Parathyroid adenoma (tissue), 2 donors: ENCODE measurements around the gene RCL1.
A peak's percentile ranks its signal among the peaks of the same experiment; 100 is the strongest.

Experiments used
- H2AFZ ChIP-seq: fragments of 300-600 bp; sonication (generic); one replicate; pipeline ENCODE4 v1.7.0; 2017; ENCODE audit warnings: antibody characterized with exemption, mild to moderate bottlenecking
- H3K27ac ChIP-seq: fragments of 300-600 bp; sonication (generic); one replicate; pipeline ENCODE4 v1.7.0; 2017
- H3K27me3 ChIP-seq: fragments of 300-600 bp; sonication (generic); one replicate; pipeline ENCODE4 v1.7.0; 2017; ENCODE audit warnings: low read length; ENCODE audit not compliant: control insufficient read depth, insufficient read depth
- H3K36me3 ChIP-seq: fragments of 300-600 bp; sonication (generic); one replicate; pipeline ENCODE4 v1.7.0; 2017; ENCODE audit warnings: low read length; ENCODE audit not compliant: control insufficient read depth, insufficient read depth
- H3K4me1 ChIP-seq: fragments of 300-600 bp; sonication (generic); one replicate; pipeline ENCODE4 v1.7.0; 2017; ENCODE audit warnings: control low read depth
- H3K4me2 ChIP-seq: fragments of 300-600 bp; sonication (generic); one replicate; pipeline ENCODE4 v1.7.0; 2017; ENCODE audit warnings: low read length
- H3K4me3 ChIP-seq: fragments of 300-600 bp; sonication (generic); one replicate; pipeline ENCODE4 v1.7.0; 2017; ENCODE audit warnings: low read depth, low read length
- H3K79me2 ChIP-seq: fragments of 300-600 bp; sonication (generic); one replicate; pipeline ENCODE4 v1.7.0; 2017; ENCODE audit warnings: control low read depth
- H3K9ac ChIP-seq: fragments of 300-600 bp; sonication (generic); one replicate; pipeline ENCODE4 v1.7.0; 2017; ENCODE audit warnings: mild to moderate bottlenecking
- H3K9me3 ChIP-seq: fragments of 300-600 bp; sonication (generic); one replicate; pipeline ENCODE4 v1.7.0; 2017; ENCODE audit warnings: low read length; ENCODE audit not compliant: control insufficient read depth
- CTCF ChIP-seq: fragments of 300-600 bp; sonication (generic); IDR thresholded peaks from one replicate; pipeline ENCODE4 v1.7.0; 2017; ENCODE audit warnings: antibody characterized with exemption, mild to moderate bottlenecking
- donor health status: primary hyperparathyroidism.

Gene RCL1

GRCh38 chr9:4799033-4799430 is 6.3 kb downstream of the RCL1 start:
- no peaks in the 10 kb centered on the region for H3K36me3 ChIP-seq
- H3K4me2 ChIP-seq: peak overlapping the region; percentile 6
- no peak overlapping the region for H3K27ac ChIP-seq
- peaks cover 6% of the 10 kb centered on the region for H3K4me1 ChIP-seq
- H3K9me3 ChIP-seq: no peaks in the 10 kb centered on the region
- no peak overlapping the region for H3K9ac ChIP-seq
- H3K4me3 ChIP-seq: no peak overlapping the region
- no peak for TF ChIP-seq CTCF
- peaks cover 7% of the 10 kb centered on the region for H3K79me2 ChIP-seq
- no peaks in the 10 kb centered on the region for H3K27me3 ChIP-seq
- H2AFZ ChIP-seq: no peak overlapping the region

GRCh38 chr9:4799775-4800174 is 7.0 kb downstream of the RCL1 start:
- TF ChIP-seq CTCF: no peak
- no peaks in the 10 kb centered on the region for H3K36me3 ChIP-seq
- H3K9ac ChIP-seq: no peak overlapping the region
- H3K9me3 ChIP-seq: no peaks in the 10 kb centered on the region
- H3K27me3 ChIP-seq: no peaks in the 10 kb centered on the region
- H3K4me2 ChIP-seq: no peak overlapping the region
- H3K27ac ChIP-seq: no peak overlapping the region
- no peak overlapping the region for H3K4me3 ChIP-seq
- no peak overlapping the region for H2AFZ ChIP-seq
- peaks cover 6% of the 10 kb centered on the region for H3K4me1 ChIP-seq
- peaks cover 10% of the 10 kb centered on the region for H3K79me2 ChIP-seq

GRCh38 chr9:4801156-4801555 is 8.4 kb downstream of the RCL1 start:
- TF ChIP-seq CTCF: no peak

GRCh38 chr9:4803670-4804530 is 11.2 kb downstream of the RCL1 start:
- H3K27ac ChIP-seq: no peak overlapping the region
- no peak for TF ChIP-seq CTCF
- H3K36me3 ChIP-seq: no peaks in the 10 kb centered on the region

More at GRCh38 chr9:4801156-4801555, 8.4 kb downstream of the RCL1 start:
- Histone ChIP-seq H3K36me3 (no peaks in the 10 kb centered on the region), H3K27ac (no peak overlapping the region), H3K4me1 (peaks cover 6% of the 10 kb centered on the region), H3K9me3 (no peaks in the 10 kb centered on the region), H3K9ac (no peak overlapping the region), H3K79me2 (peaks cover 15% of the 10 kb centered on the region), H3K27me3 (no peaks in the 10 kb centered on the region), H2AFZ (no peak overlapping the region), H3K4me2 (no peak overlapping the region), H3K4me3 (no peak overlapping the region)

More at GRCh38 chr9:4803670-4804530, 11.2 kb downstream of the RCL1 start:
- Histone ChIP-seq H3K9ac (no peak overlapping the region), H3K27me3 (no peaks in the 10 kb centered on the region), H3K4me2 (no peak overlapping the region), H3K79me2 (peaks cover 15% of the 10 kb centered on the region), H3K9me3 (no peaks in the 10 kb centered on the region), H2AFZ (no peak overlapping the region), H3K4me1 (no peaks in the 10 kb centered on the region), H3K4me3 (no peak overlapping the region)
